ENCODE measurements around the gene BATF3. TPM values are rescaled to one million over a fixed set of nuclear protein-coding genes. Genes with fewer than 3 reads are reported as not detected.
"Not testable (repeated sequence)": the region's sequence is repeated elsewhere in the genome, so short reads cannot be mapped to it uniquely, and the experiment has no call there.

BATF3 gene
- total RNA-seq, 2 experiments from 2014 or later = 146 to 148 TPM

DNA sequence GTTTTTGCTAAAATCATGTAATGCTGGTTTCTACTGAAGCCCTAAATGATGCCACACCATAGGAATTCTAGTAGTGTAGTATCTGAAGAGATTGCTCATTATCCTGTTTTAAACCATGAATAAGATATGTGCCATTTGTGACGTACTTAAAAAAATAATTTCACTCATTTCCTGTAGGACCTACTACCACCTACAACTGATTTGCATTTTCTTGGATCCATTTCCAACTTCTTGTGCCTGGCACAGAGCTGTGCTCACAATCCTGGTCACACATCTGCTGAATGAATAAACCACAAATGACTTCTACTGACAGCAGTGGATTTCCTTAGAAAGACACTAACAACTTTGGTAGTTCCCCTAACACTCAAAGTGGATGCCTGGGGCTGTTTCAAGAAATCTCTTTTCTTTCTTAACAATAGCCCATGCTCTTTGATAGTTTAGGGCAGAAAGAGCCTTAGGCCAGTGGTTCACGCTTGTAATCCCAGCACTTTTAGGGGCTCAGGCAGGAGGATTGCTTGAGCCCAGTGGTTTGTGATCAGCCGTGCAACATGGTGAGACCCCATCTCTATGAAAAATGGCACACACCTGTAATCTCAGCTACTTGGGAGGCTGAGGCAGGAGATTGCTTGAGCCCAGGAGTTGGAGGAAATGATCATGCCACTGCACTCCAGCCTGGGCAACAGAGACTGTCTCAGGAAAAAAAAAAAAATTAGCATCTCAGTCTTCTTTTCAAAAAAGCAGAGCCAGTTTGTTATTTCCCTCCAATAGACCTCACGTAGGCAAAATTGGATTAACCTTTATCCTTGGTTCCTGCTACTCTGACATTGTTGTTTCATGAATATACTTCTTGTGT lies 13.0 kb upstream of the BATF3 start:
- ChIA-PET CTCF (interaction anchor here (1.0 to 1.4 kb wide), 3 partner anchors 9 to 11 kb away, joined by 3 to 4 read pairs (median 4); no protein-coding TSS in a partner anchor), POLR2A (no interaction called here)

DNA sequence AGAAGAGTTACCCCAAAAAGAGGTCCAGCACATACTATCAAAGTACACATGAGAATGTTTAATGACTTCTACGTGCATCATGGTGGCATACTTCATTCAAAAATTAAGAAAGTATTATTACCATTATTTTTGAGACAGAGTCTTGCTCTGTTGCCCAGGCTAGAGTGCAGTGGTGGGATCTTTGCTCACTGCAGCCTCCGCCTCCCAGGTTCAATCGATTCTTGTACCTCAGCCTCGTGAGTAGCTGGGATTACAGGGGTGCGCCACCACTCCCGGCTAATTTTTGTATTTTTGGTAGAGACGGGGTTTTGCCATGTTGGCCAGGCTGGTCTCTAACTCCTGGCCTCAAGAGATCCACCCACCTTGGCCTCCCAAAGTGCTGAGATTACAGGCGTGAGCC lies 12.3 kb upstream of the BATF3 start:
- CTCF ChIA-PET = interaction anchor here (1.1 to 1.4 kb wide), 2 partner anchors 9 to 11 kb away, joined by 3 to 4 read pairs; no protein-coding TSS in a partner anchor
- POLR2A ChIA-PET = not testable (repeated sequence)

DNA sequence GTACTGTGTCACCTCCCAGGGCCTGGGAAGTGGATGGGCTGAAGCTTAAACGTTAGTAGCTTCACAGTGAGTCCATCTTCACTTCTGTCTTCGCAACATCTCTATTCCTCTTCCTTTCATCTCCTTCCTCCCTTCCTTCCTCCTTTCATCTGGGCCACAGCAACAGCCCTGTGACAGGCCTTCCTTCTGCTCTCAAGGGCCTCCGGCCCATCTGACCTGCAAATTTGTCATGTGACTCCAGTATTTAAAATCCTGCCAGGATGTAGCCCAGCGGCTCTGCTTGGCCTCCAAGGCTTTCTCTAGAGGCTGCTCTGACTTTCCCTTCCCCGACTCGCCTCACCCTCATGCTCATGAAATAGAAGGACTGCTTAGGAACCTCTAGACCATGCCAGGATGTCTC lies 10.9 kb upstream of the BATF3 start:
- POLR2A ChIA-PET = interaction anchor here (0.5 to 1.1 kb wide), 2 partner anchors 10 to 681 kb away, joined by 3 to 4 read pairs; no protein-coding TSS in a partner anchor

DNA sequence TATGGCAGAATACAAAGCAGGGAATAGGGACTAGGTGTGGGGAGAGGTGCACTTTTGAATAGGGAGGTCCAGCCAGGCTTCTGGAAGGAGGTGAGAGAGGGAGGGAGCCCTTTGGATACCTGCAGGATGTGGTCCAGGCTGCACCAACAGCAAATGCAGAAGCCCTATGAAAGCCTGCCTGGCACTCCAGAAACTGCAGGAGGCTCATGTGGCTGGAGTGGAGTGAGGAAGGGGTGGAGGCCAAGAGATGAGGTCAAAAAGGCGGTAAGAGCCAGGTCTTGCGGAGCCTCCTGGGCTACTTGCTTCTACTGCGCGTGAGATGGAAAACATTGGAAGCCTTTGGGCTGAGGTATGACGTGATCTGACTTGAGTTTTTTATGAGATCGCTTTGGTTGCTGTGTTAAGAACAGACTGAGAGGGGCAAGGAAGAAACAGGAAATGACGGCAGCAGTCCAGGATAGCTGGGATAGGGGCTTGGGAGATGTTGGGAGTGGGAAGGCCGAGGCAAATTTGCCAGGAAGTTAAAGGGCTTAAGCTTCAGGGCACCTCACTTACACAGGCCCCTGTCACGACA lies 4.4 kb upstream of the BATF3 start:
- ChIA-PET POLR2A (interaction anchor here (1.1 kb wide), 1 partner anchor 25 kb away, joined by 3 read pairs; no protein-coding TSS in a partner anchor), CTCF (interaction anchor here (0.5 to 4.8 kb wide), 5 partner anchors 8 to 151 kb away, joined by 3 to 18 read pairs (median 3); no protein-coding TSS in a partner anchor)

More for the DNA sequence above, 10.9 kb upstream of the BATF3 start:
- CTCF ChIA-PET = interaction anchor here (1.3 kb wide), 1 partner anchor 10 kb away, joined by 3 read pairs; no protein-coding TSS in a partner anchor

DNA sequence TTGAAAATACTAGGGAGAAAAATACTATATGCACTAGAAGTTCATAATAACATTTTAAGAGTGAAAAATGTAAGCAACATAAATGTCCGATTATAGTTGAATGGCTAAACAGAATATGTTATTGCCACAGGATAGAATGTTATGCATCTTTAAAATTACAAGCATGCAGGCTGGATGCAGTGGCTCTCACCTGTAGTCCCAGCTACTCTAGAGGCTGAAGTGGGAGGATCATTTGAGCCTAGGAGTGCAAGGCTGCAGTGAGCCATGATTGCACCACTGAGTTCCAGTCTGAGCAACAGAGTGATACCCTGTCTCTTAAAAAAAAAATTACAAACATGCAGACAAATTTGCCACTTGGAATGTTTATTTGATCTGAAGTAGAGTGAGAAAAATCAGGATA lies 3.0 kb upstream of the BATF3 start:
- POLR2A ChIA-PET = no interaction called here
- CTCF ChIA-PET = interaction anchor here (4.8 kb wide), 1 partner anchor 19 kb away, joined by 18 read pairs; no protein-coding TSS in a partner anchor

DNA sequence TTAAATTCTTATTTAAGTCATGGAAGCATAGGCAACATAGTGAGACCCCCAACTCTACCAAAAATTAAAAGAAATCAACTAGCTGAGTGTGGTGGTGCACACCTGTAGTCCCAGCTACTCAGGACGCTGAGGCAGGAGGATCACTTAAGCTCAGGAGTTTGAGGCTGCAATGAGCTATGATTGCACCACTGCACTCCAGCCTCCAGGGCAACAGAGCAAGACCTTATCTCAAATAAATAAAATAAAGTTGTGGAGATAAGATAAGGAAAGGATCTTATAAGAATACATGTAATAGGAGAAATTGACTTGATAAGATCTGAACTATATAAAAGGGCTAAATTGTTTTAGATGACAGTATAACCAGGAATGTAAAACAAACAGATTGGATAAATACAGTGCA lies 2.3 kb upstream of the BATF3 start:
- POLR2A ChIA-PET = interaction anchor here (1.1 to 1.7 kb wide), 2 partner anchors 18 to 20 kb away, joined by 3 to 7 read pairs; no protein-coding TSS in a partner anchor

DNA sequence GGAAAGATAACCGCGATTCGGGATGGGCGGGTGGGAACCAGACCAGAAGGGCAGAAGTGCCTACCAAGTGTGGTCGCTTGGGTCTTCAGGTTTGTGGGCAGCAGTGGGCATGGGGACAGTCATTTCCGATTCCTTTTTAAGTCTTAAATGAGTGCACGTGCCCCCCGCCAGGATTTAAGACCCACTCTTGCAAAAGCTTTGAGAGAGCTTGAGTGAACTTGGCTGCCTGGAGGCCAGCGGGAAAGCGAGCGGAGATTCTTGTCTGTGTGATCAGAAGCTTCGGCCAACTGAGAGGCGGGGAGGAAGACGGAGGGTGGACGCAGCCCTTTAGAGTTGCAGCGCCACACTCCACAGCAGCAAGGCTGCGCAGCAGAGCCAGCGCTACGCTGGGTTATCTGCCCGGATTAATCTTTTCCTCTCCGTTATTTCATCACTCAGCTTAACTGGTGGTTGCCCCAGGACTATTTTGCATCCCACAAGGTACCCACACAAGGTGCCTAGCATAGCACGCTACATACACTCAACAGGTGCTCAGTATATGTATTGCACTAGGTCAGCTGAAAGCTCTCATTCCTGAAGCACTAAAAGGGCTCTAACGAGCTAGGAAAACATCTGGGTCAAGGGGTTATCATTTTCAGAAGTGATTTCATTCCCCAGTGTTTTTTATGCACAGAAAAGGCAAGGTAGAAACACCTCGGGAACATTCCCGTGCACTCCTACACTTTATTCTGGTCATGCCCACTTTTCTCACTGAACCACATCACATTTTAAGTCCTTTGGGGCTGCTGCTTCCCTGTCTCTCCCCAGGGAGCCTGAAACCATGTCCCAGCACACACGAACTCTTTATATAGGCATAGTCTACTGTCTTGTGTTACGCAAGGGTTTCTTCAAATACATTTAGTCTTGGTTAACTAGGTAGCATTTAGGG lies 1.5 kb upstream of the BATF3 start:
- ChIA-PET CTCF (interaction anchor here (0.6 to 1.8 kb wide), 8 partner anchors 10 to 257 kb away, joined by 3 to 6 read pairs (median 4); no protein-coding TSS in a partner anchor), POLR2A (interaction anchor here (0.6 to 1.7 kb wide), 6 partner anchors 9 to 83 kb away, joined by 3 to 7 read pairs (median 4); no protein-coding TSS in a partner anchor)

More for the DNA sequence above, 2.3 kb upstream of the BATF3 start:
- CTCF ChIA-PET = interaction anchor here (0.6 to 1.8 kb wide), 5 partner anchors 10 to 256 kb away, joined by 3 to 6 read pairs (median 4); no protein-coding TSS in a partner anchor

DNA sequence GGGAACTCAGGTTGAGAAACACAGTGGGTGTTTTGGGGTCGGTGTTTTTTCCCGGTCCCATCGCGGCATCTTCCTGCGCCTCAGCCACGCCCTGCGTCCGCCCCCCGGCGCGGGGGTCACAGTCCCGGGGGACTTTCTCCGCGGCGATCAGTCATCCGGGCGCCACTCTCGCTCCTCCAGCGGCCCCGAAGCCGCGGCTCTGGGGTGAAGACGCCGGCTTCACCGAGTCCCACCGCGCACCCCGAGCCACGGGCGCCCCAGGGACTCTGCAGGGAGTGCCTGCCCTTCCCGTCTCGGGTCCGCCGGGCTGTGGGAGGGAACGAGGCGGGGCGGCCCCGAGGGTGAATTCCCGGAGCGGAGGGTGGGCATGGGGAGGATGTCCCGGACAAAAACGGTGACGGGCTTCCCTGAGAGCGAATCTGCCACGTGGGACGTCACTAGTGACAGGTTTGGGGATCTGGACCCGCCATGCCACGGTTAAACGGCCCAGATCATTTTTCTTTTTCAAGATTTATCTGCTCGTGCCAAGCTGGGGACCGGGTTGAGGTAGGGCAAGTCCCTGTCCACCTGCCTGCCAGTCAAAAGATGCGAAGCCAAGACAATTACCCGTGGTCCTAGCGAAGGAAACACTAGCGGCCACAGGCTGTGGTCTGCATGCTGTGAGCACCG lies 717 bp upstream of the BATF3 start:
- ChIA-PET CTCF (interaction anchor here (0.7 to 1.8 kb wide), 7 partner anchors 10 to 82 kb away, joined by 3 to 6 read pairs (median 3); no protein-coding TSS in a partner anchor), POLR2A (interaction anchor here (0.6 to 1.7 kb wide), 5 partner anchors 10 to 54 kb away, joined by 3 to 7 read pairs (median 4); no protein-coding TSS in a partner anchor)

DNA sequence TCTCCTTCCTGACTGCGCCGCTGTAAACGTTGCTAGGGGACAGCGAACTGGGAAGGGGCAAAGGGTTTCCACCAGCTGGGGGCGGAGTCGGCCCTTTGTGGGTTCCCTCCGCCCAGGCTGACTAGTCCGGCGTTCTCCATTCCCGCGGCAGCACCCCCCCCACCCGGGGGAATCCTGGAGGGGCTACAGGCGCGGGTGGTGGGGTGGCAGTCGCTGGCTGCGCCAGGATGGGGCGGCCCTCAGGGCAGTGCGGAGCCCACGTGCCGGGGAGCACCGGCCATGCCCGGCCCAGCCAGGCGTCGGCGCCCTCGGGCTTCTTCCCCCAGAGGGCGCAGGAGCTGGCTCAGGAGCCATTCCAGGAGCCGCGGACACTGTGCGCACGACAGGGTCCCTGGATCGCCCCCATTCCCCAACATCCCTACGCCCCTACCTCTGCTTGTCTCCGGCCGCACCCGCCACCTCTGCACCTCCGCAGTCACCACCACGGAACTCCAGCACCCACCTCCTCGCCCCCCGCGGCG lies 476 bp downstream of the BATF3 start:
- CTCF ChIA-PET = interaction anchor here (0.6 to 3.9 kb wide), 9 partner anchors 9 to 222 kb away, joined by 3 to 28 read pairs (median 5); partner anchors contain the start of gene ATF3
- POLR2A ChIA-PET = interaction anchor here (1.1 to 1.3 kb wide), 2 partner anchors 15 to 22 kb away, joined by 3 to 7 read pairs; no protein-coding TSS in a partner anchor

DNA sequence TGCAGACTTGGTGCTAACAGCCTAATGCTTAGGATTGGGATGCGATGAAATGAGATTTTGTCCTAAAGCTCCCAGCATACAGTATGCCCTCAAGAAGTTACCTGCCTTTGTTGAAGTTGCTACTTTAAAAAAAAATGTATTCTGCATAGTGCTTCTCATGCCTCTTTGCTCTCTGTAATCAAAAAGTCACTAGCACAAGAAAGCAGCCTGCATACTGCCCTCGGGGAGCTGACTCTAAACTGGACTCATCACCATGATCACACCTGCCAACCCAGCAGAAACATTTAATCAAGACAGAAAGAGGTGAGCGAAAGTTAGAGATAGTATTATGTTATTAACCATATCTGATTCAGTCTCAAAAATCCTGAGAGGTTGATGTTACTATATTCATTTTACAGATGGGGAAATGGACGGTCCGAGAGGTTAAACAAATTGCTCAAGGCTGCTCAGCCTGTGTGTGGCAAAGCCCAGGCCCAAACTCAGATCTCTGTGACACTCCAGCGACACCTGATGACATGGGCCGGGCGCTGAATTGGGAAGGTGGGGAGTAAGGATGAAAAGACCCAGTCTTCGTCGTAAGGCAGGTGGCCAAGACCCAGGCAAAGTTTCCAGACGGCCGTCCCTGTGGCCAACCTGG lies 1.1 kb downstream of the BATF3 start:
- ChIA-PET CTCF (interaction anchor here (0.6 to 3.9 kb wide), 10 partner anchors 7 to 222 kb away, joined by 3 to 28 read pairs (median 4); partner anchors contain the start of gene ATF3), POLR2A (interaction anchor here (1.1 to 2.1 kb wide), 3 partner anchors 15 to 90 kb away, joined by 3 to 7 read pairs (median 7); partner anchors contain the start of gene ATF3)

DNA sequence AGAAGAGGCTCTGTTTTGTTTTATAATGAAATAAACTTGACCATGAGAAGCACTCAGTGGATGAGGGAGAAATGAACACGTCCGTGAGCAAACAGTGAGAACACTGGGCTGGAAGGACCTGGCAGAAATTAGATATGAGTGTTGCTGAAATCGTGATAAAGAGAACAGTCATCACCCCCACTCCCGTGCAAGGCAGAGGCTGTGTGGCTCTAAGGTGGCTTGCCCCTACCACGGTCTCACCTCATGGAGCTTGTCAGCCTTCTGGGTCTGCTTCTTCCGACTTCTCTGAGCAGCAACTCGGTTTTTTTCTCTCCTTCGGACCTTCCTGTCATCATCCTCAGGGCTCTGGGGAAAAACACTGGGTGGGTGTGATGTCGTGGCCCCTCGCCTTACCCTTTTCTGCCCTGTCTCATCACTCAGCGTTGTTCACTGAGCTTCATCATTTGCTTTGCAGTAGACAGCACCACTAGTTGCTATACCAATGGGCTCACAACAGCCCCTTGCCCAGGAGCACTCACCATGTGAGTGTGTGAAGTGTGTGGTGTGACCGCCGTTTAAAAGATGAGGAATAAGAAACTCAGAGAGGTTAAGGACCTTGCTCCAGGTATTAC lies 2.8 kb downstream of the BATF3 start:
- CTCF ChIA-PET = interaction anchor here (0.8 to 3.9 kb wide), 8 partner anchors 18 to 306 kb away, joined by 3 to 28 read pairs (median 3); partner anchors contain the start of genes NSL1 and TATDN3
- POLR2A ChIA-PET = interaction anchor here (1.0 to 2.1 kb wide), 5 partner anchors 18 to 94 kb away, joined by 3 to 7 read pairs (median 5); partner anchors contain the start of gene ATF3

DNA sequence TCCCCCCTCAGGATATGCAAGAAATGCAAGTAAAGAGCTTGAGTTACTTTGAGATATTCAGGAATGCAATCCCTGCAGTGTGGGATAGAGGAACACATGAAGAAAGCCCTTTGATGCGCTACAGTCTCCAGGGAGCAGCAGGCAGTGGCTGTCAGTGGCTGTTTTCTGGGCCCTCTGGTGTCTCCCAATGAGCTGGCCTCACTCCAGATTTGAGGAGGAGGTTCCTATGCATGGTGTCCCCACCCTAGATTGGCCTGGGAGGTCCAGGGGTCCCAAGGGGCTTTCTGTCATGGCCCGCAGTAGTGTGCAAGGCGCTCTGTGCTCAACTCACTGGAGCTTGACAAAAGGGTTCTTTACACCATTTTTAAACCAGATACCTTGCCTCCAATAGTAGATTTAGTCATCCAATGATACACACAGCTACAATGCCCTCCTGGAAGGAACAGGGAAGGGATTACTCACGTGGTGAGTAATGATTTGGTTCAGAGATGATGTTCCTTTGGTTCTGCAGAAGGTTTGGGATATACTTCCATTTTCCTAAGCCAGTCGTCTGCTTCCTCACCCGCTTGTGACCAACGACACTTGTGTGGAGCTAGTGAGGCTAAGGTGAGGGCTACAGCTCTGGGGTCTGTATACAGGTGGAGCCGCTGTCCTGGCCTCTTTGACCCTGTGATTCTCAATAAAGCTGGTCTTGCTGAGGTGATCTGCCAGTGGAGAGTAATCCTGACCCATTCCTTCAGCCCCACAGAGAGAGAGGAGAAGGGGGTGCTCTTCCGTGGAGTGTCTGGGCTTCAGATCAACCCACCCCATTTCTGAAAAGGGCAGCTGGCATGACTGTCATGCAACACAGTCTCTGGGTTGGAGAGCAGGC lies 6.6 kb downstream of the BATF3 start:
- ChIA-PET POLR2A (interaction anchor here (1.0 kb wide), 1 partner anchor 9 kb away, joined by 3 read pairs; no protein-coding TSS in a partner anchor), CTCF (interaction anchor here (1.0 to 1.9 kb wide), 3 partner anchors 28 to 236 kb away, joined by 3 to 6 read pairs (median 3); no protein-coding TSS in a partner anchor)

DNA sequence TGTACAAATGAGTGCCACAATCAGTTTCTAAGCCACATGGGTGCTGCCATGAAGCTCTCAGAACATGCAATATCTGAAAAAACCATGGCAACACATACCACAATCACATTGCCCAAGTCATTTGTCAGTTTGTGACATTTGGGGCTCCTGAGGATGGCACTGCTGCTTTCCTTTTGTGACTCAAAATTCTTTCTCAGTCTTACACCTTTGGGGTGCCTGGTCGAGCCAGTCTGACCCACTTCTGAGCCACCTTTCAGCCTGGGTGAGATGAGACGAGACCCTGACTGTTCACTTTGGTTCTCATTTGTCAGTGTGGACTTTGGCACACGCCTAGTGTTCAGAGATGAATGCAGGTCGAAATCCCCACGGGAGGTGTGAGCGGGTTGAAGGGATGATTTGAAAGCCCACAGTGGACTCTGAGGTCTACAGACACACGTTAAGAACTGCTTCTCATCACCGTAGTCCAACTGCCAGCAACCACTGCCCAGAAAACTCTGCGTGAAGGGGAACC lies 8.0 kb downstream of the BATF3 start:
- ChIA-PET CTCF (interaction anchor here (0.9 to 1.9 kb wide), 4 partner anchors 12 to 58 kb away, joined by 3 to 6 read pairs (median 3); no protein-coding TSS in a partner anchor), POLR2A (no interaction called here)

DNA sequence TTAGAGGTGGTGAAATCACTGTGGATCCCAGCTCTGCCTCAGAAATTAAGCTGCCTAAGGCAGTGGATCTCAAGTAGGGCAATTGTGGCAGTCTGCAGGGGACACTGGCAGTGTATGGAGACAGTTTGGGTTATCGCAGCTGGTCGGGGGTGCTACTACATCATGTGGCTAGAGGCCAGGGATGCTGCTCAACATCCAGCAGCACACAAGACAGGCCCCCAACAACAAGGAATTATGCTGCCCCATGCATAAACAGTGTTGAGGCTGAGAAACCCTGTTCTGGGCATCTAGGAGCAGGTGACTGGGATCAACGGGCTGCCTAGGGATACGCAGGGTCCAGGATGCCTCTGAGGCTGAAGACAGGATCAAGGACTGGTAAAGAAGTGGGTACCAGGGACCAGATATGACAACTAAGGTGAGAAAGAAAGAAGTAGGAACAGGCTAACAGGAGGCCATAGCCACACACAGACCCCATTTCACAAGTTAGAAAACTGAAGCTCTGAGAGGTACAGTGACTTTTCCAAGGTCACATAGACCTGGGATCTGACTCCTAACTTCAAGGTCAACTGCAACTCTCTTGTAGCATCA lies 8.7 kb downstream of the BATF3 start:
- ChIA-PET CTCF (interaction anchor here (0.8 to 1.5 kb wide), 8 partner anchors 8 to 83 kb away, joined by 3 to 5 read pairs (median 3); partner anchors contain the start of genes ATF3 and BATF3), POLR2A (no interaction called here)
